Lung (tissue), 12 donors: ENCODE results near the gene PHC3. TPM values are rescaled to one million over a fixed set of nuclear protein-coding genes. Genes with fewer than 3 reads are reported as not detected.
A peak's percentile ranks its signal among the peaks of the same experiment; 100 is the strongest.

Experiments
- ATAC-seq: fragments of 200-7000 bp; cut with Tn5 transposase; one replicate; pipeline ENCODE4 v1.9.1; 2020; ENCODE audit warnings: moderate number of reproducible peaks; ENCODE audit not compliant: insufficient read depth, low FRiP score
- DNase-seq, 3 donors: peaks; one replicate each; pipeline ENCODE4 v3.0.0-alpha.2; 2013 to 2017
- H3K27ac ChIP-seq, 2 donors: one replicate each; pipeline ENCODE4 v1.5.1; 2013; ENCODE audit warnings: mild to moderate bottlenecking in 2 of 2, moderate library complexity in 2 of 2, control low read depth in 1 of 2, inconsistent platforms in 1 of 2, low read depth in 1 of 2, low read length in 1 of 2
- H3K27me3 ChIP-seq, 3 donors: one replicate each; pipeline ENCODE4 v1.5.1; 2013; ENCODE audit warnings: low read length in 2 of 3; ENCODE audit not compliant: control insufficient read depth in 3 of 3, insufficient read depth in 3 of 3
- H3K36me3 ChIP-seq, 4 donors: one replicate each; pipeline ENCODE4 v1.5.1; 2013; ENCODE audit warnings: low read length in 4 of 4, mild to moderate bottlenecking in 1 of 4, moderate library complexity in 1 of 4; ENCODE audit not compliant: control insufficient read depth in 4 of 4, insufficient read depth in 4 of 4
- H3K4me1 ChIP-seq, 5 donors: one replicate each; pipeline ENCODE4 v1.5.1; 2013; ENCODE audit warnings: low read length in 5 of 5, mild to moderate bottlenecking in 2 of 5, moderate library complexity in 1 of 5; ENCODE audit not compliant: control insufficient read depth in 5 of 5, insufficient read depth in 5 of 5
- H3K4me3 ChIP-seq: one replicate; pipeline ENCODE4 v1.5.1; 2013; ENCODE audit warnings: mild to moderate bottlenecking, control low read depth, moderate library complexity
- H3K9ac ChIP-seq, 2 donors: one replicate each; pipeline ENCODE4 v1.5.1; 2013; ENCODE audit warnings: low read length in 2 of 2, control low read depth in 1 of 2; ENCODE audit not compliant: insufficient read depth in 1 of 2
- H3K9me3 ChIP-seq, 4 donors: one replicate each; pipeline ENCODE4 v1.5.1; 2013; ENCODE audit warnings: low read length in 3 of 4, mild to moderate bottlenecking in 1 of 4, moderate library complexity in 1 of 4; ENCODE audit not compliant: control insufficient read depth in 4 of 4, insufficient read depth in 3 of 4
- WGBS, 2 donors: extraction: QIAGEN DNeasy Blood & Tissue Kit; methylation state at CpG; one replicate each; pipeline ENCODE4 v1.1.7; 2013; 5-methylcytosine and 5-hydroxymethylcytosine counted together
- polyA plus RNA-seq, 2 donors: library from polyadenylated mRNA; stranded (reverse); fragments of 200-250 nt; gene quantifications; one replicate each; pipeline ENCODE4 v1.2.1, GENCODE V29; 2013
- total RNA-seq, 2 donors: library from RNA; depleted of rRNA in 1 of 2; stranded (reverse); fragments of >200 nt in 1 of 2; gene quantifications; one replicate each; pipeline ENCODE4 v1.2.1, GENCODE V29; 2014 to 2021
- TF ChIP-seq, protein P1 (sequence below): IDR thresholded peaks from 2 replicates; pipeline ENCODE4 v1.5.1; 2012; ENCODE audit warnings: mild to moderate bottlenecking; ENCODE audit errors: control extremely low read depth, extremely low read depth
- donor health status: control.
- donor health status: control.
- donor health status: Bipolar disorder and iron deficiency.
- donor health status: healthy.
- donor health status: DM: yes; HTN: yes; CAD: no.

PHC3 gene
- total and polyA plus RNA-seq, 4 donors, result 7.6 to 110 (median 31.1) TPM

DNA sequence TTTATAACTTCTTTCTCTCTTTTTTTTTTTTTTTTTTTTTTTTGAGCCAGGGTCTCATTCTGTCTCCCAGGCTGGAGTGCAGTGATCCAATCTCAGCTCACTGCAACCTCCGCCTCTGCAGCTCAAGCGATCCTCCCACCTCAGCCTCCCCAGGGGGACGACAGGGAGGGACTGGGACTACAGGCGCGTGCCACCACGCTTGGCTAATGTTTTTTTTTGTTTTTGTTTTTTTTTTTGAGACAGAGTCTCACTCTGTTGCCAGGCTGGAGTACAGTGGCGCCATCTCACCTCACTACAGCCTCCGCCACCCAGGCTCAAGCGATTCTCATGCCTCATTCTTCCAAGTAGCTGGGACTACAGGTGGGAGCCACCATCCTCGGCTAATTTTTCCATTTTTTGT is 23.0 kb upstream of the PHC3 start:
- Histone ChIP-seq H3K9me3 (no peaks in the 10 kb centered on the region), H3K4me1 (peaks cover 0 to 2% (median 0%) of the 10 kb centered on the region in 5 donors), H3K27me3 (no peaks in the 10 kb centered on the region), H3K27ac (no peak overlapping the region), H3K36me3 (no peaks in the 10 kb centered on the region), H3K4me3 (no peak overlapping the region), H3K9ac (no peak overlapping the region)
- DNase-seq (no peak), ATAC-seq (no peak)
- WGBS, 2 donors, result 97 to 99% methylated on average over 10 of the region's 10 CpGs
- TF ChIP-seq, protein P1, sequence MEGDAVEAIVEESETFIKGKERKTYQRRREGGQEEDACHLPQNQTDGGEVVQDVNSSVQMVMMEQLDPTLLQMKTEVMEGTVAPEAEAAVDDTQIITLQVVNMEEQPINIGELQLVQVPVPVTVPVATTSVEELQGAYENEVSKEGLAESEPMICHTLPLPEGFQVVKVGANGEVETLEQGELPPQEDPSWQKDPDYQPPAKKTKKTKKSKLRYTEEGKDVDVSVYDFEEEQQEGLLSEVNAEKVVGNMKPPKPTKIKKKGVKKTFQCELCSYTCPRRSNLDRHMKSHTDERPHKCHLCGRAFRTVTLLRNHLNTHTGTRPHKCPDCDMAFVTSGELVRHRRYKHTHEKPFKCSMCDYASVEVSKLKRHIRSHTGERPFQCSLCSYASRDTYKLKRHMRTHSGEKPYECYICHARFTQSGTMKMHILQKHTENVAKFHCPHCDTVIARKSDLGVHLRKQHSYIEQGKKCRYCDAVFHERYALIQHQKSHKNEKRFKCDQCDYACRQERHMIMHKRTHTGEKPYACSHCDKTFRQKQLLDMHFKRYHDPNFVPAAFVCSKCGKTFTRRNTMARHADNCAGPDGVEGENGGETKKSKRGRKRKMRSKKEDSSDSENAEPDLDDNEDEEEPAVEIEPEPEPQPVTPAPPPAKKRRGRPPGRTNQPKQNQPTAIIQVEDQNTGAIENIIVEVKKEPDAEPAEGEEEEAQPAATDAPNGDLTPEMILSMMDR, result no peak

DNA sequence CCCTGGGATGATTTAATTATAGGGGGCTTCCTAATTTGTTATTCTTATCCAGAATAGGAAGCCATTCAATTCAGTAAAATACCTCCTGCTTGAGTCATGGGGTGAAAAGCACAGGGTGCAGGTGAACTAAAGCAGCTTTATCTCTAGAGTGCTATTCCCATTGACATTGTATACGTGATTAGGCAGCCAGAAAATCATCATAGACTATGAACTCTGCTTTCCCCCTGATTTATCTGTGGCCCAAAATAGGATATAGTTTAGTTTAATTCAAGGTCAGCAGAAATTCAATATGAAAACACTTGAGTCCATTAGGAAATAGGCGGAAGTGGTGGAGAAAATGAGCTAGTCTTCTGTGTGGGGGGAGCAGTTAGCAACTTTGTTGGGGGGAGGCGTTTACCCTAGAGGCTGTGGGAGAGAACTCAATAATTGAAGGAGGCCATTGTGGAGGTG is 22.5 kb upstream of the PHC3 start:
- 68 to 80% methylated on average over 3 of the region's 3 CpGs for WGBS, 2 donors
- TF ChIP-seq, protein P1, result no peak
- peak in 1 of 3 donors; percentile 27 for DNase-seq

DNA sequence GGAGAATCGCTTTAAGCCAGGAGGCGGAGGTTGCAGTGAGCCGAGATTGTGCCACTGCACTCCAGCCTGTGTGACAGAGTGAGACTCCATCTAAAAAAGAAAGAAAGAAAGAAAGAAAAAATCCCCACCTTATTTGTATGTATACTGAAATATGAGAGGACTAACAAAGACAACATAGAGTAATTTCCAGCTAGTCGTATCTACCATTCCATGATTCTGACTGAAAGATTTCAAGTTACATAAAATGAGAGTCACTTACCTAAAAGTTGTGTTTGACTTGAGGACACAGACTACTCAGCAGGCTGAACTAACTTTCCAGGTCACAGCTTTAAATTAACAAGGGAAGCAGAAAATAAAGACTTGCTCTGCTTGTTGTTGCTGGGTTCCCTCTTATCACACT is 21.9 kb upstream of the PHC3 start:
- DNase-seq (no peak), ATAC-seq (no peak)

More for the DNA sequence above, 22.5 kb upstream of the PHC3 start:
- H3K9ac ChIP-seq, result no peak overlapping the region
- no peak overlapping the region for H3K4me3 ChIP-seq
- H3K9me3 ChIP-seq, result no peaks in the 10 kb centered on the region
- no peaks in the 10 kb centered on the region for H3K27me3 ChIP-seq
- H3K27ac ChIP-seq, result no peak overlapping the region
- no peak for ATAC-seq
- no peaks in the 10 kb centered on the region for H3K36me3 ChIP-seq
- peaks cover 0 to 2% (median 0%) of the 10 kb centered on the region in 5 donors for H3K4me1 ChIP-seq

More for the DNA sequence above, 21.9 kb upstream of the PHC3 start:
- H3K4me1 ChIP-seq, result peaks cover 0 to 2% (median 0%) of the 10 kb centered on the region in 5 donors
- 66 to 95% methylated on average over 4 of the region's 4 CpGs for WGBS, 2 donors
- no peak overlapping the region for H3K27ac ChIP-seq
- no peak overlapping the region for H3K4me3 ChIP-seq
- no peaks in the 10 kb centered on the region for H3K9me3 ChIP-seq
- TF ChIP-seq, protein P1, result no peak
- H3K36me3 ChIP-seq, result no peaks in the 10 kb centered on the region
- H3K27me3 ChIP-seq, result no peaks in the 10 kb centered on the region
- no peak overlapping the region for H3K9ac ChIP-seq
